Stimulated activated naive B cell treated with anti-CD40 and anti-IgM and Interleukin-4, amounts not matched to agents 10 μg/mL and 1 μg/mL and 100 μg/mL, for 72 hours (primary cell): ENCODE measurements around the gene LRRC49.

Experiments used
- ATAC-seq, 2 donors: fragments of 150-1000 bp; cut with Tn5 transposase; replicated peaks; 2 replicates each; pipeline ENCODE4 v1.10.0; 2021; ENCODE audit warnings: moderate library complexity in 1 of 2
- DNase-seq: peaks from one replicate; pipeline ENCODE4 v3.0.0; 2021
- H3K27ac Mint-ChIP-seq: one replicate; pipeline ENCODE4 v1.8.0; 2022; ENCODE audit warnings: mild to moderate bottlenecking, mixed read lengths
- H3K27me3 Mint-ChIP-seq, 2 donors: one replicate each; pipeline ENCODE4 v1.8.0; 2022; ENCODE audit warnings: mixed read lengths in 2 of 2
- H3K36me3 Mint-ChIP-seq, 2 donors: one replicate each; pipeline ENCODE4 v1.8.0; 2022; ENCODE audit warnings: mixed read lengths in 2 of 2, mild to moderate bottlenecking in 1 of 2
- H3K4me1 Mint-ChIP-seq, 2 donors: one replicate each; pipeline ENCODE4 v1.8.0; 2022; ENCODE audit warnings: mixed read lengths in 2 of 2, mild to moderate bottlenecking in 1 of 2
- H3K4me3 Mint-ChIP-seq, 2 donors: one replicate each; pipeline ENCODE4 v1.8.0; 2022; ENCODE audit warnings: mild to moderate bottlenecking in 2 of 2, mixed read lengths in 2 of 2, moderate library complexity in 1 of 2
- H3K9me3 Mint-ChIP-seq, 2 donors: one replicate each; pipeline ENCODE4 v1.8.0; 2022; ENCODE audit warnings: mixed read lengths in 2 of 2, mild to moderate bottlenecking in 1 of 2

The LRRC49 gene

GRCh38 chr15:71054286-71054952 is 161.8 kb downstream of the LRRC49 start:
- no peaks in the 10 kb centered on the region for H3K4me1 Mint-ChIP-seq
- H3K27me3 Mint-ChIP-seq, result peaks cover 6% of the 10 kb centered on the region in 2 donors
- peaks cover 0 to 2% of the 10 kb centered on the region in 2 donors for H3K9me3 Mint-ChIP-seq
- H3K4me3 Mint-ChIP-seq, result no peak overlapping the region
- no peaks in the 10 kb centered on the region for H3K36me3 Mint-ChIP-seq
- ATAC-seq, result no peak
- no peak for DNase-seq
- no peak overlapping the region for H3K27ac Mint-ChIP-seq

- H3K36me3 Mint-ChIP-seq, result no peaks in the 10 kb centered on the region
- no peak overlapping the region for H3K27ac Mint-ChIP-seq
- no peak overlapping the region for H3K4me3 Mint-ChIP-seq
- peaks cover 0 to 2% of the 10 kb centered on the region in 2 donors for H3K9me3 Mint-ChIP-seq
- DNase-seq (no peak), ATAC-seq (no peak)
- peaks cover 6% of the 10 kb centered on the region in 2 donors for H3K27me3 Mint-ChIP-seq
- H3K4me1 Mint-ChIP-seq, result no peaks in the 10 kb centered on the region
These were observed 162.8 kb downstream of the LRRC49 start for GRCh38 chr15:71055461-71055860.

- no peaks in the 10 kb centered on the region for H3K36me3 Mint-ChIP-seq
- peaks cover 0 to 2% of the 10 kb centered on the region in 2 donors for H3K9me3 Mint-ChIP-seq
- H3K27ac Mint-ChIP-seq, result no peak overlapping the region
- H3K4me1 Mint-ChIP-seq, result no peaks in the 10 kb centered on the region
- ATAC-seq, result no peak
- H3K4me3 Mint-ChIP-seq, result no peak overlapping the region
- no peak for DNase-seq
- H3K27me3 Mint-ChIP-seq, result peaks cover 4 to 6% of the 10 kb centered on the region in 2 donors
These were observed 163.5 kb downstream of the LRRC49 start for GRCh38 chr15:71056111-71056510.

- Mint-ChIP-seq H3K9me3 (peaks cover 0 to 6% of the 10 kb centered on the region in 2 donors), H3K36me3 (no peaks in the 10 kb centered on the region), H3K27me3 (peaks cover 3 to 13% of the 10 kb centered on the region in 2 donors), H3K4me3 (no peak overlapping the region), H3K27ac (no peak overlapping the region), H3K4me1 (no peaks in the 10 kb centered on the region)
- ATAC-seq (no peak), DNase-seq (no peak)
These were observed 164.5 kb downstream of the LRRC49 start for GRCh38 chr15:71057143-71057542.

- Mint-ChIP-seq H3K4me1 (no peaks in the 10 kb centered on the region), H3K36me3 (no peaks in the 10 kb centered on the region), H3K4me3 (no peak overlapping the region), H3K27ac (no peak overlapping the region), H3K27me3 (peaks cover 0 to 13% of the 10 kb centered on the region in 2 donors), H3K9me3 (peaks cover 0 to 6% of the 10 kb centered on the region in 2 donors)
- ATAC-seq, result no peak
- DNase-seq, result no peak
These were observed 165.0 kb downstream of the LRRC49 start for GRCh38 chr15:71057581-71057980.

- ATAC-seq, result no peak
These were observed 168.4 kb downstream of the LRRC49 start for GRCh38 chr15:71060983-71061382.

GRCh38 chr15:71066983-71067382 is 174.4 kb downstream of the LRRC49 start:
- no peaks in the 10 kb centered on the region for H3K4me1 Mint-ChIP-seq
- peaks cover 5 to 7% of the 10 kb centered on the region in 2 donors for H3K27me3 Mint-ChIP-seq
- no peak for ATAC-seq
- no peaks in the 10 kb centered on the region for H3K36me3 Mint-ChIP-seq
- no peak overlapping the region for H3K4me3 Mint-ChIP-seq
- no peak overlapping the region for H3K27ac Mint-ChIP-seq
- H3K9me3 Mint-ChIP-seq, result peaks cover 0 to 2% of the 10 kb centered on the region in 2 donors
- no peak for DNase-seq

More at GRCh38 chr15:71060983-71061382, 168.4 kb downstream of the LRRC49 start:
- Mint-ChIP-seq H3K4me3 (no peak overlapping the region), H3K36me3 (no peaks in the 10 kb centered on the region), H3K4me1 (no peaks in the 10 kb centered on the region), H3K27me3 (peaks cover 0 to 7% of the 10 kb centered on the region in 2 donors), H3K27ac (no peak overlapping the region), H3K9me3 (peaks cover 0 to 6% of the 10 kb centered on the region in 2 donors)
- DNase-seq, result no peak

- no peak for DNase-seq
- H3K4me3 Mint-ChIP-seq, result no peak overlapping the region
- H3K9me3 Mint-ChIP-seq, result peaks cover 9 to 10% of the 10 kb centered on the region in 2 donors
- no peak overlapping the region for H3K27ac Mint-ChIP-seq
- H3K4me1 Mint-ChIP-seq, result no peaks in the 10 kb centered on the region
- ATAC-seq, result no peak
- H3K27me3 Mint-ChIP-seq, result peaks cover 9 to 12% of the 10 kb centered on the region in 2 donors
- H3K36me3 Mint-ChIP-seq, result no peaks in the 10 kb centered on the region
These were observed 177.1 kb downstream of the LRRC49 start for GRCh38 chr15:71069693-71070092.

- Mint-ChIP-seq H3K4me3 (no peak overlapping the region), H3K27ac (no peak overlapping the region), H3K9me3 (peaks cover 10 to 11% of the 10 kb centered on the region in 2 donors), H3K27me3 (peaks cover 9 to 12% of the 10 kb centered on the region in 2 donors), H3K4me1 (no peaks in the 10 kb centered on the region), H3K36me3 (no peaks in the 10 kb centered on the region)
- DNase-seq (no peak), ATAC-seq (no peak)
These were observed 178.9 kb downstream of the LRRC49 start for GRCh38 chr15:71071529-71071928.

GRCh38 chr15:71072423-71072822 is 179.8 kb downstream of the LRRC49 start:
- ATAC-seq (no peak), DNase-seq (no peak)
- no peaks in the 10 kb centered on the region for H3K4me1 Mint-ChIP-seq
- H3K27me3 Mint-ChIP-seq, result peaks cover 9 to 10% of the 10 kb centered on the region in 2 donors
- H3K36me3 Mint-ChIP-seq, result no peaks in the 10 kb centered on the region
- H3K9me3 Mint-ChIP-seq, result peaks cover 10 to 12% of the 10 kb centered on the region in 2 donors
- no peak overlapping the region for H3K27ac Mint-ChIP-seq
- no peak overlapping the region for H3K4me3 Mint-ChIP-seq

- Mint-ChIP-seq H3K4me3 (no peak overlapping the region), H3K27ac (no peak overlapping the region), H3K9me3 (peaks cover 9 to 12% of the 10 kb centered on the region in 2 donors), H3K4me1 (no peaks in the 10 kb centered on the region), H3K36me3 (no peaks in the 10 kb centered on the region), H3K27me3 (peaks cover 12 to 29% of the 10 kb centered on the region in 2 donors)
- DNase-seq (no peak), ATAC-seq (no peak)
These were observed 186.0 kb downstream of the LRRC49 start for GRCh38 chr15:71078506-71079207.

GRCh38 chr15:71079208-71080044 is 186.8 kb downstream of the LRRC49 start:
- Mint-ChIP-seq H3K27me3 (peaks cover 16 to 31% of the 10 kb centered on the region in 2 donors), H3K9me3 (peaks cover 6 to 8% of the 10 kb centered on the region in 2 donors), H3K27ac (no peak overlapping the region), H3K4me3 (no peak overlapping the region), H3K4me1 (no peaks in the 10 kb centered on the region), H3K36me3 (no peaks in the 10 kb centered on the region)
- ATAC-seq, result no peak
- DNase-seq, result no peak

GRCh38 chr15:71080166-71080565 is 187.5 kb downstream of the LRRC49 start:
- Mint-ChIP-seq H3K9me3 (peaks cover 4 to 6% of the 10 kb centered on the region in 2 donors), H3K27ac (no peak overlapping the region), H3K4me3 (no peak overlapping the region), H3K27me3 (peaks cover 16 to 31% of the 10 kb centered on the region in 2 donors), H3K36me3 (no peaks in the 10 kb centered on the region), H3K4me1 (no peaks in the 10 kb centered on the region)
- no peak for ATAC-seq
- DNase-seq, result no peak

- ATAC-seq, result no peak
- Mint-ChIP-seq H3K36me3 (no peaks in the 10 kb centered on the region), H3K4me1 (no peaks in the 10 kb centered on the region), H3K9me3 (peaks cover 4 to 6% of the 10 kb centered on the region in 2 donors), H3K4me3 (no peak overlapping the region), H3K27ac (no peak overlapping the region), H3K27me3 (peaks cover 16 to 31% of the 10 kb centered on the region in 2 donors)
- no peak for DNase-seq
These were observed 188.1 kb downstream of the LRRC49 start for GRCh38 chr15:71080705-71081104.
